Ascending aorta (tissue), 2 donors: ENCODE measurements around the gene ABAT. TPM values are rescaled to one million over a fixed set of nuclear protein-coding genes. Genes with fewer than 3 reads are reported as not detected.
"Not testable (repeated sequence)": the region's sequence is repeated elsewhere in the genome, so short reads cannot be mapped to it uniquely, and the experiment has no call there.

Experiments used
- DNase-seq, 2 donors: peaks; one replicate each; pipeline ENCODE4 v3.0.0-alpha.2; 2019; ENCODE audit warnings: low spot score in 2 of 2
- H3K27ac ChIP-seq, 2 donors: fragments of 200-600 bp; sonication (generic); one replicate each; pipeline ENCODE4 v1.5.1; 2016 to 2017; ENCODE audit warnings: mild to moderate bottlenecking in 1 of 2
- H3K27me3 ChIP-seq: fragments of 200-600 bp; sonication (generic); one replicate; pipeline ENCODE4 v1.5.1; 2017
- H3K36me3 ChIP-seq, 2 donors: fragments of 200-600 bp; sonication (generic); one replicate each; pipeline ENCODE4 v1.5.1; 2016
- H3K4me1 ChIP-seq, 2 donors: fragments of 200-600 bp; sonication (generic); one replicate each; pipeline ENCODE4 v1.5.1; 2016 to 2017; ENCODE audit warnings: mild to moderate bottlenecking in 1 of 2
- H3K4me3 ChIP-seq, 2 donors: fragments of 200-600 bp; sonication (generic); one replicate each; pipeline ENCODE4 v1.5.1; 2016 to 2017; ENCODE audit warnings: mild to moderate bottlenecking in 1 of 2
- H3K9me3 ChIP-seq, 2 donors: fragments of 200-600 bp; sonication (generic); one replicate each; pipeline ENCODE4 v1.5.1; 2016
- intact Hi-C: fragments of 100-400 bp; cut with DNase I; formaldehyde crosslinking; loops from one replicate; pipeline ENCODE4 v1.15.1; 2023
- total RNA-seq: library from RNA; depleted of rRNA; stranded (reverse); fragments of >200 nt; gene quantifications from one replicate; pipeline ENCODE4 v1.1.0, GENCODE V29; 2016
- TF ChIP-seq, protein P1 (sequence below), 3 experiments: fragments of 200-600 bp in 2 of 3; fragments of 450-650 bp in 1 of 3; sonication (generic) in 2 of 3; IDR thresholded peaks; one replicate each; pipeline ENCODE4 v1.5.1; 2016 to 2019; ENCODE audit warnings: antibody characterized with exemption in 3 of 3, mild to moderate bottlenecking in 1 of 3, moderate library complexity in 1 of 3

The ABAT gene
- total RNA-seq, 1 donor from 2014 or later = 1.8 TPM

DNA sequence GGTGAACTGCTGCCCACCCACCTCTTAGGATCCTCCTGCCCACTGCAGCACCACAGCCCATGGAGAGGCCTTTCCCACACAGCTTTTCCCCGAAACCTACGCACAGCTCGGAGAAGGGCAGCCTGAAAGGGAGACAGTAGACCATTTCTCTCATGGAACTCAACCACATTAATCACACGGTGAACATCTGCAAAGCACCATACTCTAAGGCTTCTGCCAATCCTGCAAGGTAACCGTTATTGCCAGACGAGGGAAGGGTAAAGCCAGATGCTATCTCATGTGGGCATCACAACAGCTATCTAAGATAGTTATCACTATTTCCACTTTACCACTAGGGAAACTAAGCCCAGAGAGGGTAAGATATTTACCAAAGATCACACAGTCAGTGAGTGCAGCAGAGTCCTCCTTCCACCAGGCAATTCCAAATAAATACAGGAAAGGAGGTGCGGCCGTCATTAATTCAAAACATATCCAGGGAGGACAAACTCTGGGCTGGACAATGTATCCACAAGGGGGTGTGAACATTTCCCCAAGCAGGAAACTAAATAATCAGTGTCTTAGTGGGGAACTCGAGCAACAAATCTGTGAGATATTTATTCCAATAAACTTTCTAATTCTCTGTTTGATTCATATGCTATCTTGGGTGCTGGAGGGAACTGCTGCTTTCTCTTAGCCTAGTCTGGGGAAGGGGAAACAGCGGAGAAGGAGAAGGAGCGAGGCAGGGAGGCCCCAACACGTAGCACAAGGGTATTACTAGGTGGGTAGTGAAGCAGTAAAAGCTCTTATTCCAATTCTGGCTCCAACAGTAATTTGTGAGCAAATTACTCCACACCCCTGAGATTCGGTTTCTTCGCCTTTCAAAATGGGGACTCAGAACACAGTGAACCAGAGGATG is 122.3 kb downstream of the ABAT start:
- Histone ChIP-seq H3K27ac (peak overlapping the region; percentile 71 to 90), H3K4me3 (peak overlapping the region; percentile 92 to 93), H3K9me3 (no peaks in the 10 kb centered on the region), H3K4me1 (peaks cover 5 to 29% of the 10 kb centered on the region in 2 donors), H3K36me3 (peaks cover 4 to 5% of the 10 kb centered on the region in 2 donors), H3K27me3 (no peaks in the 10 kb centered on the region)
- DNase-seq = no peak
- intact Hi-C loops = loop anchor here (1.0 to 10.0 kb wide), 7 partner anchors 73 to 298 kb away; partner anchors contain the start of genes ABAT, CARHSP1, HAPSTR1 and LITAFD
- TF ChIP-seq, protein P1, sequence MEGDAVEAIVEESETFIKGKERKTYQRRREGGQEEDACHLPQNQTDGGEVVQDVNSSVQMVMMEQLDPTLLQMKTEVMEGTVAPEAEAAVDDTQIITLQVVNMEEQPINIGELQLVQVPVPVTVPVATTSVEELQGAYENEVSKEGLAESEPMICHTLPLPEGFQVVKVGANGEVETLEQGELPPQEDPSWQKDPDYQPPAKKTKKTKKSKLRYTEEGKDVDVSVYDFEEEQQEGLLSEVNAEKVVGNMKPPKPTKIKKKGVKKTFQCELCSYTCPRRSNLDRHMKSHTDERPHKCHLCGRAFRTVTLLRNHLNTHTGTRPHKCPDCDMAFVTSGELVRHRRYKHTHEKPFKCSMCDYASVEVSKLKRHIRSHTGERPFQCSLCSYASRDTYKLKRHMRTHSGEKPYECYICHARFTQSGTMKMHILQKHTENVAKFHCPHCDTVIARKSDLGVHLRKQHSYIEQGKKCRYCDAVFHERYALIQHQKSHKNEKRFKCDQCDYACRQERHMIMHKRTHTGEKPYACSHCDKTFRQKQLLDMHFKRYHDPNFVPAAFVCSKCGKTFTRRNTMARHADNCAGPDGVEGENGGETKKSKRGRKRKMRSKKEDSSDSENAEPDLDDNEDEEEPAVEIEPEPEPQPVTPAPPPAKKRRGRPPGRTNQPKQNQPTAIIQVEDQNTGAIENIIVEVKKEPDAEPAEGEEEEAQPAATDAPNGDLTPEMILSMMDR (IDR thresholded peaks at IDR 0.05) = no peak

- peak; percentile 85 to 98 for DNase-seq
- H3K9me3 ChIP-seq = no peaks in the 10 kb centered on the region
- TF ChIP-seq, protein P1 (IDR thresholded peaks at IDR 0.05) = no peak
- no peaks in the 10 kb centered on the region for H3K27me3 ChIP-seq
- intact Hi-C loops = loop anchor here (1.0 to 10.0 kb wide), 7 partner anchors 72 to 297 kb away; partner anchors contain the start of genes ABAT, CARHSP1, HAPSTR1 and LITAFD
- H3K27ac ChIP-seq = peak within 1 kb of the TSS; percentile 71 to 90
- peak within 1 kb of the TSS; percentile 92 to 93 for H3K4me3 ChIP-seq
- peaks cover 5 to 29% of the 10 kb centered on the region in 2 donors for H3K4me1 ChIP-seq
- peaks cover 12 to 13% of the 10 kb centered on the region in 2 donors for H3K36me3 ChIP-seq
Observed at GRCh38 chr16:8797364-8798173, 123.2 kb downstream of the ABAT start, which contains the start of the genes PMM2 and TMEM186. Gene PMM2, plus strand, starts transcription at chr16:8797839. Its CDS starts 44 bp downstream, at chr16:8797883. Gene TMEM186, minus strand, starts transcription at chr16:8797639. Its CDS starts 25 bp downstream, at chr16:8797614.

DNA sequence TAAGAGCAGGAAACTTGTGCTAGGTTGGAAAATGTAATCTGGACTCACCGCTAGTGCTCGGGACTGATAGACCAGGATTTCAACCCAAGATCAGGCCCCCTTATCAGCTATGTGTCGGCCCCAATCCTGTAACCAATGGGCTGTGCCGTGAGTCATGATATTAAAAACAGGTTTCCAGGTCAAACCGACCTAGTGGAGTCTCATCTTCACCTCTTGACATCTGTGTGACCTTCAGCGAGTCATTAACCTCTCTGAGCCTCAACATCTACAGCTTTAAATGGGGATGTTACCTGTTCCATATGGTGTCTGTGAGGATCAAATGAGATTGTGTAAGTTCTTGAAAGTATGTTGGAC is 123.7 kb downstream of the ABAT start:
- intact Hi-C loops = loop anchor here (5.0 to 10.0 kb wide), 3 partner anchors 84 to 297 kb away; partner anchors contain the start of genes HAPSTR1, LITAFD and USP7
- no peak for DNase-seq
- Histone ChIP-seq H3K9me3 (no peaks in the 10 kb centered on the region), H3K27ac (peak overlapping the region; percentile 71 to 90), H3K4me3 (peak overlapping the region; percentile 92 to 93), H3K27me3 (no peaks in the 10 kb centered on the region), H3K4me1 (peaks cover 5 to 29% of the 10 kb centered on the region in 2 donors), H3K36me3 (peaks cover 18 to 19% of the 10 kb centered on the region in 2 donors)
- TF ChIP-seq, protein P1 (IDR thresholded peaks at IDR 0.05) = no peak

DNA sequence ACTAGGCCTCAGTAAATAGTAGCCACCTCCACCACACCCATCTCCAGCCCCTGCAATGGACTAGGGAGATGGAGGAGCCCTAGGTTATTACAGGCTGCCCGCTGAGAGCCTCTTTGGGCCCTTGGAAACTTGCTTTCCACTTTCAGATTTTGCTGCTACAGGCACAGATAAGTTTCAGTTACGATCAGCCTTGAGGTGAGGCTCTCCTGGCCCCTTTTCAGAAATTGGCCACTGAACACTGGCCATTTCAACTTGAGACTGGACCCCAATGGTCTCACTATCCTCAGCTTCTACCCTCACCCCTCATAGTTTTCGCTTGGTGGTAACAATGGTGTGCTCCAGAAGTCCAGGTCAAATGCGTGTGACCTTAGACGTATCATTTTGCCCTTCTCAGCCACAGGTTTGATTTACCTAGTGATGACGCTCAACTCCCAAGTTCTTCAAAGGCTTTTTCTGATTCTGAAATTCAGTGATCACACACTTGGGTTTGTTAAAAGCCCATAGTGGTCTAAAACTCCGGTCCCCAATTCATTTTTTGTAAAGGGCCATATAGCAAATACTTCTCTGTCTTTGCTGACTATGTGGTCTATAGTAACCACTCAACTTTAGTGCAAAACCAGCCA is 124.2 kb downstream of the ABAT start:
- no peak for DNase-seq
- Histone ChIP-seq H3K27me3 (no peaks in the 10 kb centered on the region), H3K9me3 (no peaks in the 10 kb centered on the region), H3K4me3 (peak overlapping the region; percentile 92 to 93), H3K27ac (peak overlapping the region; percentile 71 to 90), H3K36me3 (peaks cover 21 to 24% of the 10 kb centered on the region in 2 donors), H3K4me1 (peaks cover 5 to 29% of the 10 kb centered on the region in 2 donors)
- intact Hi-C loops = loop anchor here (5.0 to 10.0 kb wide), 3 partner anchors 84 to 296 kb away; partner anchors contain the start of genes HAPSTR1, LITAFD and USP7
- TF ChIP-seq, protein P1 (IDR thresholded peaks at IDR 0.05) = no peak

DNA sequence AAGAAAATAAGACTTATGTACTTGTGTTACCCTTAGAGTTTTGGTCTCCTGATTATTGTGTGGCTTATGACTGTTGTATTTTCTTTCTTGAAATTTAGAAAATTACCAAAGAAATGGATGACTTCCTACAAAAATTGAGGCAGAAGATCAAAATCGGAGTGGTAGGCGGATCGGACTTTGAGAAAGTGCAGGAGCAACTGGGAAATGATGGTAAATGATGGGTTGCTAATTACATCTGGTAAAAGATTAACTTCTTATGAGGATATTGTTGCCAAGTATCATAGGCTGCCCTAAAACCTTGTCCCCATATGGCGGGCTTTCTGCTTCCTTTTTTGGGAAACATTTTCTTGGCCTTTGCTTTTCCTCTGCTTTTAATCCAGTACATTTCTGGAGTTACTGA is 127.3 kb downstream of the ABAT start:
- TF ChIP-seq, protein P1 (IDR thresholded peaks at IDR 0.05) = no peak
- Histone ChIP-seq H3K27me3 (no peaks in the 10 kb centered on the region), H3K4me3 (no peak overlapping the region), H3K27ac (no peak overlapping the region), H3K36me3 (peaks cover 46 to 53% of the 10 kb centered on the region in 2 donors), H3K4me1 (peaks cover 5 to 21% of the 10 kb centered on the region in 2 donors), H3K9me3 (no peaks in the 10 kb centered on the region)
- DNase-seq = no peak
- intact Hi-C loops = no loop called here

GRCh38 chr16:8803733-8804132 is 129.3 kb downstream of the ABAT start:
- H3K27ac ChIP-seq, H3K9me3 ChIP-seq, intact Hi-C loops, DNase-seq, H3K4me3 ChIP-seq, H3K27me3 ChIP-seq: not testable (repeated sequence)
- H3K36me3 ChIP-seq = peaks cover 64 to 74% of the 10 kb centered on the region in 2 donors
- peaks cover 5 to 17% of the 10 kb centered on the region in 2 donors for H3K4me1 ChIP-seq
